CD4-positive, alpha-beta T cell treated with Interleukin-4 for 1 hour (primary cell): ENCODE data around the gene PIGL.

Source experiments
- DNase-seq, 2 donors: peaks; one replicate each; pipeline ENCODE4 v3.0.0-alpha.2; 2020 to 2022

PIGL gene

DNA sequence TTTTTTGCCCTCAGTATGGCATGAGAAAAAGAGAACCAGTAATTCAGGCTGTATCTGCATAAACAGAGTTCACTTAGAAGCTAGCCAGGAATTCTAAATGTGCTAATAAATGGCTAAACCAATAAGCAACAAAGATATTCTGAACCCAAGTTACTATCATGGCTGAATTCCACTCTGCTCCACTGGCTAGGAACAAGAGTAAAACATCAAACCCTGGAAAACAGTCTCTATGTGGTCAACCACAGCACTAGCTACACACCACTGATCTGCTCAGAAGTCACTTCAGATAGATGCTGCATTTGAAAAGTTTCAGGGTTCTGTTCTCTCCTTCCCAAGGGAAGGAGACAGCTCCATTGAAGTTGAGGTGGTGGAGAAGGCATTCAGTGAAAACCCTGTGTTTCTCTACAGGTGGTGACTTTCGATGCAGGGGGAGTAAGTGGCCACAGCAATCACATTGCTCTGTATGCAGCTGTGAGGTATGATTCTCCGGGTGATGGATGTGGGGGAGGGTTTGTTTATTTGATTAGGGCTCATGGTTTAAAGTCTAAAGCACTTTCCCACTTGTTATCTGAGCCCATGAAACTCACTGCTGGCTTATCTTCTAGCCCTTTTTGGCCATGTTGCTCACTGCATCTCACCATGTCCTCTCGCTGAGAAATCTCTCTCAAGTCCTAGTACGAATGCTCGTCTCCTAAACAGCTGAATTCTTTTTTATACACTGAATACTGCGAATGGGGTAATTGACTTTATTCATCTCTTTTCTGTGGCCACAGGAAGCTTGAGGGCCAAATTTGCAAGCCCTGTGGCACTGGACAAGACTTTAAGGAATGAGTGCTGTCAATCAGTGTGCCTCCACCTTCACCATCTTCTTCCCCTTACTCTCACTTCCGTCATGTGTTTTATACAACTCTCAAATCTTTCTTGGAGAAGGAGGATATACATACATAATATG is 96.4 kb downstream of the PIGL start:
- no peak for DNase-seq

DNA sequence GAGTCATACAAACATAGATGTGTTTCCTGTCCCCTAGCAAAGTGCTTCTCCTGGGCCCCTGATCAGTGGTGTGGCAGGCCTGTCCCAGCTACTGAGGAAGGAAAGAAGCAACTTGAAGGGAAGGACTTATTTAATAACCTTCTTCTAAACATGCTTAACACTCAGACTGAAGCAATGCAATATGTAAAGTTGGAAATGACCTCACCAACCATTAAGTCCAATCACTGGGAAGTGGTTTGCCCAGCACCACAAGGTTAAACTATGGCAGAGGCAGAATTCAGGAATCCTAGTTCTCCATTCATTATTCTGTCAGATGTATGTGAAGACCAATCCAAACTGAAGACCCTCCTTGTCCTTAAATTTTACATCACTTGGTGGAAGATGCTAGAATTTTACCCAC is 97.2 kb downstream of the PIGL start:
- no peak for DNase-seq

DNA sequence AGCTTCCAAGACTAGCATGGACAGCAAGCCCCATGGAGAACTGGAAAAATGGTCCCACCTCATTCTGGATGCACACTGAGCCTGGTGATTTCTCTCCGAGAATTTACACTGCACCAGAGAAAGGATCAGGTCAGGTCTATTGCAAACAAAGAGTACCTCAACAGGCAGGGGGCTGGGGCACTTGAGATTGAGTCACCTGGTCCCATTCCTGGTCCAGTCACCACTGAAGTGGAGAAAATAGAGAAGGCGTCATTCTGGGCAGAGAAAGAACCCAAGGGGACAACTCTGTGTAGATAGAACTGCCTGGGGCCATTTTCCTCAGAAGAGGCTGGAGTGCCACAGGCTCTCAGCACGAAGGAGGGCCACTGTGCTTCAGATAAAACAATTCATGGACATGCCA is 97.8 kb downstream of the PIGL start:
- DNase-seq = no peak

DNA sequence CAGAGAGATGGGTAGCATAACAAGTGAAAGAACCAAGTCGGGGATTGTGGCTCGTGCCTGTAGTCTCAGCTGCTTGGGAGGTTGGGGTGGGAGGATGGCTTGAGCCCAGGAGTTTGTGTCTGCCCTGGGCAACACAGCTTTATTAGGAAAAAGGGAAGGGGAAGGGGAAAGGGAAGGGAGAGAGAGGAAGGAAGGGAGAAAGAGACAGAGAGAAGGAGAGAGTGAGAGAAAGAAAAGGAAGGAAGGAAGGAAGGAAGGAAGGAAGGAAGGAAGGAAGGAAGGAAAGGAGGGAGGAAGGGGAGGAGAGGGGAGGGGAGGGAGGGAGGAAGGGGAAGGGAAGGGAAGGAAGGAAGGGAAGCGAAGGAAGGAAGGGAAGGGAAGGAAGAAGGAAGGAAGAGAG is 103.0 kb downstream of the PIGL start:
- DNase-seq = no peak

DNA sequence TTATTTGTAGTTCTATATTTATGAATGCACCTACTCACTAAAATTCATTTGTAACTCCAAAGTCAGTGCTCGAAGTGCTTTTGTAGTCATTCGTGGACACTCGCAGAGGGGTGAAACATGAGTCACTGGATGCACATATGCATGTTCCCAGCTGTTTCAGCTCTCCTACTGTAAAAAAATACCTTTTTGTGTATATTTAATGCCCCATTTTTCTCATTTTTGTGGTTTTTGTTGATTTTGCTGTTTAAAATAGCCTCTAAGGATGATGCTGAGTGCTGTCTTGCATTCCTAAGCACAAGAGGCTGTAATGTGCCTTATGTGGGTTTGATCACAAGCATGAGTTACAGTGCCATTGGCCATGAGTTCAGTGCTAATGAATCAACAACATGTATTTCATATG is 105.6 kb downstream of the PIGL start:
- DNase-seq = no peak

DNA sequence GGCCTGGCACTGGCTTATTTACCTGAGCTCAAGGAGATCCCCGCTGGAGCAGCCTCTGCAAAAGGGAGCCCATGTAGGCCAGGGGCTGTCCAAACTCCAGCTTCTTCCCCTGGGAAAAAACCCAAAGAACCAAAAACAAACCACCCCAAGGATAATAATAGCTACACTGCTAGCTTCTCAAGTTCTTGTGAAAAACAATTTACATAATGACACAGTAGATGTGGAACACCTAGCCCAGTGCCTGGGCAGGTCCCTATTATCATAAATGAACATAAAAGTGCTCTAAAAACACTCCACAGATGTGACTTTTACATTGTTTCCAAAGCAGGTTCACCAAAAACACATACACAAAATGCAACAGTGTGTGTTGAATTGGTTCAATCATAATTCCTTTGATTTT is 109.0 kb downstream of the PIGL start:
- no peak for DNase-seq

DNA sequence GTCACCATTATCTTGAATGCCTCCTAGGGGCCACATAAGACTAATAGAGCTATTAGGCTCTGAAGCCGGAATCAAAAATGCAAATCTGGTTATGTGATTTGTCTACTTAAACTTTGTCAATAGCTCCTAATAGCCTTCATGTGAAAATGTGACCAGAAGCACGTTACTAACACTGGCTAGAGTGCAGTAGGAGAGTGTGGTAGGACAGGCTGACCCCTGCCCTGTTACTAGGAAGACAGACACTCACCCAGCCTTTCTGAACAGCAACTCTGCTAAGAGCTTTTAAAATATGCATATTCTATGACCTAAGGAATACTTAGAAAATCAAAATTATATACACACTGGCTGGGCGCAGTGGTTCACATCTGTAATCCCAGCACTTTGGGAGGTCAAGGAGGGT is 110.0 kb downstream of the PIGL start:
- DNase-seq = no peak

DNA sequence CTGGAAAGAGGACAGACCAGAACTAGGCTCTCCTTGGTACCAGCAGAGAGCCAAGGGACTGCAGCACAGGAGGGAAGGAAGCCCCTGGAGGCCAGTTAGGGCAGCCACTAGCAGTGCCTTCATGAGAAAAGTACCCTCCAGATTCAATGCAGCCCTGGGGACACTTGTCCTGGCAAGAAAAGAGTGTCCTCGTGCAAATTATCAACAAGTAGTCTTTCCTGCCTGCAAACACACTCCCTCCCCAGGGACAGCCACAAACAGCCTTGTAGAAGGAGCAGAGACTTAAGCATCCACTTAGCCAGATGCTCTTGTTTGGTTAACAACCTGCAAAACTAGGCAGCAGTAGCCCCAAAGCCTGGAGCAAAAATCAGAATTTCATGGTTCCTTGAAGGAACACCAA is 112.0 kb downstream of the PIGL start:
- DNase-seq = no peak

DNA sequence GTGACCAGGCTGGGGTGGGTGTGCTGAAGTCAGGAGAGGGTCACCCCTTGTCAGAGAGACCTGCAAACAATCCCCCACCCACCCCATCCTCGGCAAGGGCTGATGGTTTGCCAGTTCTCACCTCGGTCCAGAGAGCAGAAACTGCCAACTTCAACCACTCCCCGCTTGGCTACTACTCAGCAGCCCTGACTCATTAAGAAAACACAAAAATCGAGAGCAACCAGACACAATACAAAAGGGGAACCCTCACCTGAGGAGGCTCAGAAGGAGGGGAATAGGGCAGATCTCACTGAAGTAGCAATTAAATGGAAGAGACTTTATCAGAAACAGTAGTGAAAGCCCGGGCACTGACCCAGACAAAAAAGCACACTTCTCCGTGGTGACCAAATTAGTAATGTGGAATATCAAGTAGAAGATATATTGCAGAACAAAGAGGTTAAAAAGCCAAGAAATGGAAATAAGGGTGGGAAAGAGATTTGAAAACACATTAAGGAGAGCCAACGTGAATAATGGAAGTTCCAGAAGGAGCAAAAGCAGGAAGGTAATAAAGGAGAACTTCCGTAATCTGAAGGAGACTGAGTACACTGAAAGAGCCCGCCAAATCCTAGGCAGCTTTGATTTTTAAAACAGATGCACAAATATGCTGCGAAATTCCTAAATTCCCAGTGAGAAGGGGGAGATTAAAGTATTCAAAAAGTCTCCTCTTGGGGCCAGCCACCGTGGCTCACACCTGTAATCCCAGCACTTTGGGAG is 112.7 kb downstream of the PIGL start:
- DNase-seq = no peak

DNA sequence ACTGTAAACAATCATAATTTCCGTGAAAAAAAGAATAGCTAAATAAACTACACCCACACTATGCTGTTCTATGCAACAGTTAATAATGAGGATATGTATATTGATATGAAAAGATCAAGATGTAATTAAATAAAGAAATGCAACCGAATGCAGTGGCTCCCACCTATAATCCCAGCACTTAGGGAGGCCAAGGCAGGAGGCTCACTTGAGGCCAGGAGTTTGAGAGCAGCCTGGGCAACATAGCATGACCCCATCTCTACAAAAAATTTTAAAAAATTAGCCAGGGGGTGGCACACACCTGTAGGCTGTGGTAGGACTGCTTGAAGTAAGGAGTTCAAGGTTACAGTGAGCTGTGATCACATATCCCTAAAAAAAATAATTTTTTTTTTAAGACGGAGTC is 121.4 kb downstream of the PIGL start:
- DNase-seq = no peak

DNA sequence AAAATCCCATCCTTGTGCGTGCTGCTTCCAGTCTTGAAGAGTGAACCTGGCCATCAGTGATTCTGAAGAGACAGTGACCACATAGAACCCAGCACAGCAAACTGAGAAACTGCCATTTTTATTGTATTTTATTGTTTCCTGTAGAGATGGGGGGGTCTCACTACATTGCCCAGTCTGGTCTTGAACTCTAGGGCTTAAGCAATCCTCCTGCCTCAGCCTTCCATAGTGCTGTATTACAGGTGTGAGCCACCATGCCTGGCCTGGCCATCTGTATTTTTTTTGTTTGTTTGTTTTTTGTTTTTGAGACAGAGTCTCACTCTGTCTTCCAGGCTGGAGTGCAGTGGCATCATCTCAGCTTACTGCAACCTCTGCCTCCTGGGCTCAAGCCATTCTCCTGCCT is 122.4 kb downstream of the PIGL start:
- DNase-seq = no peak

DNA sequence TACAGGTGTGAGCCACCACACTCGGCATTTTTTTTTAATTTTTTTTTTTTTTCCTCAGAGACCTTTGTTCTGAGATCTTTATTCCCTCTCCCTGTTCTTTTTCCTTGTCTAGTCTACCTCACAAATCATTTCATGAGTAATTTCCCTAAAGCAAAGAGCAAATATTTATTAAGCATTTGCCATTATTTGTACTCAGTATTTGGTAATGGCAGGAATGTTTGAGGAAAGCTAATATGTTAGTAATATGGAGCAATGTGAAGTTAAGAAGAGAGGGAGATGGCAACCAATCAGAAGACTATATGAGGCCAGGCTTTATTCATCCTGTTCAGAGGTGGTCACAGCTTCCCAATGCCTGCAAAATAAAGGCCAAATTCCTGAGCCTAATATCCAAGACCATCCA is 122.9 kb downstream of the PIGL start:
- DNase-seq = no peak

DNA sequence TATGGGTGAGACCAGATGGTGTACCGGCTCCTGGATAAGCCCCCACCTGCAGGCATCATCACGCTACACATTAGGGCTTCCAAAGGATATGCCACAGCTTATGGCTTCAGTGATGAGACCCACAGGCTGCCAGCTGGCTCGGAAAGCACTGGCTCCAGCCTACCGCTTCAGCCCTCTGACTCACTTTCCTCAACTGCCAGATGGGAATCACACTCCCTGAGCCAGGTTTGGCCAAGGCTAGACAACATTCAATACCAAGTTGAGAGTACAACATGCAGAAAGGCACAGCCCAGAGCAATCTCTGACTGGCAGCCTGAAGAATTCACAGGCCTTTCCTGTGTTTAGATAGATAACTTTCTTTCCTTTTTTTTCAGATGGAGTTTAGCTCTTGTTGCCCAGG is 126.0 kb downstream of the PIGL start:
- DNase-seq = no peak

DNA sequence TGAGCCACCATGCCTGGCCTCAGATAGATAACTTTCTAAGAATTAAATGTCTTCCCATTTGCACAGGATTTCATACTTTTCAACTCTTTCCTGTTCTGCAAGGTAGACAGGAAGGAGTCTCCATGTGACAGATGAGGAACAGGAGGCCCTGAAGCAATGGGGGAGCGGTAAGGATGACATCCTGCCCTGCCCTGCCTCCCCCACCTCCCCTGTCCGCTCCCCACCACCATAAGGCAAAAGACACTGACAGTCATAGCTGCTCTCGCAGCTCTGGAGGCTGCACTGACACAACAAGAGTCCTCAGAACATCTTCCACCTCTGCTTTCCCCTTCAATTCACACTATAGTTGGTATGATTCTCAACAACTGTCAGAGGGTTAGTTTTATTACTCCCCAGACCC is 126.6 kb downstream of the PIGL start:
- DNase-seq = no peak

DNA sequence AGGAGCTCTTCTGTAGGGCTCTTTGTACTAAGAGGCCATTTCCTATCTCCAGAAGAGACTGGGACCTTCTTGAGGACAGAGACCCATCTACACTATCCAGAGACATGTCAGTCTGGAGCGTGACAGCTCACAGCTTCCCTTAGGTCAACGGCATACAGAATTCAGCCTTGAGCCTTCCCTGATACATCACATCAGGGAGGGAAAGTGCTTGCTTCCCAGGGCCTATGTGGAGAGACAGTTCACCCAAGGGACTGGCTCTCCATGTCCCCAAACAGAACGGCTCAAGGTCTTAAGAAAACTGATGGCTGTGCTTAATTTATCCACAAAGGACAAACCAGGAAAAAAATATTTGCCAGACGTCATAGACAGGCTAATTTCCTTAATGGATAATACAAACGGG is 128.6 kb downstream of the PIGL start:
- DNase-seq = no peak

DNA sequence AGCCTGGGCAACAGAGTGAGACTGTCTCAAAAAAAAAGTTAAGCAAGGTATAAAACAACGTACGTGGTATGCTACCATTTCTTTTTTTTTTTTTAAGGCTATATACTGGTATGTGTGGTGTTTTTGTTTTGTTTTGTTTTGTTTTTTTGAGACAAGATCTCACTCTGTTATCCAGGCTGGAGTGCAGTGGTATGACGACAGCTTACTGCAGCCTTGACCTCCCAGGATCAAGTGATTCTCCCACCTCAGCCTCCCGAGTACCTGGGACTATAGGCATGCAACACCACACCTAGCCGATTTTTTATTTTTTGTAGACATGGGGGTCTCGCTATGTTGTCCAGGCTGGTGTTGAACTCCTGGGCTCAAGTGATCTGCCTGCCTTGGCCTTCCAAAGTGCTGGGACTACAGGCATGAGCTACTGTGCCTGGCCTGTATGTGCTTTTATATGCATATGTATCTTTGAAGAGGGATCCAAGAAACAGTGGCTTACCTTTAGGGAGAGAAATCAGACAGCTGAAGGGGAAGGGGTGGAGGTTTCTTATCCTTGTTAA is 129.8 kb downstream of the PIGL start:
- no peak for DNase-seq

DNA sequence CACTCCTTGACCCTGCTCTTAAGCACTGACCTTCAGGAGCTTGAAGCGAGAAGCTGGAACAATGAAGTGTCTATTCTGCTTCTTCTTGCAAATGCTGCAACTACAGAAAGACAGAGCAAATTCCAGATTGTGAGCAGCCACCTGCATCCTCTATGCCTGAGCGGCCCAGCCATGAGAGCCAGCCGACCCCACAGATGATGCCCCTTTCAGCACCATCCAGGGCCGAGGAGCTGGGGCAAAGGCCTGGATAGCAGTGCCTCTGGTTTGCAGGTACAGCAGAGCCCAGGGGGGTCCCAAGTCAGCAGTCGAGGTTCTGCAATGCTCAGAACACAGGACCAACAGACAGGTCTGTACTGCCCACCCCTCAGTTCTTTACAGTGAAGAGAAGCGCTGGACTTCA is 131.6 kb downstream of the PIGL start:
- no peak for DNase-seq

DNA sequence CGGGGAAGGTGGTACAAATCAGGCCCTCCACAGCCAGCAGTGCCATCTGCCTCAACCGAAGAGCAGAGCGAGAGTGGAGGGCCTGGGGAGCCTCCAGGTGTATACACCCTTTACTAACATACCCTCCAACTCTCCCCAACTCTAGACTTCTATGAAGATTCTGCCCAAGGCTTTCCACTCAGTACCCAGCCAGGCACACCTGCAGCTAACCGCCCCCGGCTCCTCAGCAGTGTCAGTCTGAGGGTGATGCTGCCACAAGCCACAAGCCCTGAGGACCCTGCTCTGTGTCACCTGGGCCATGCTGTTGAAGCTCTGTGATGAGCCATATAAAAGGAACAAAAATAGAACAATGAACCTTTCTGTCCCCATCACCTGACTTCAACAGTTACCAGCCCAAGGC is 132.4 kb downstream of the PIGL start:
- no peak for DNase-seq

DNA sequence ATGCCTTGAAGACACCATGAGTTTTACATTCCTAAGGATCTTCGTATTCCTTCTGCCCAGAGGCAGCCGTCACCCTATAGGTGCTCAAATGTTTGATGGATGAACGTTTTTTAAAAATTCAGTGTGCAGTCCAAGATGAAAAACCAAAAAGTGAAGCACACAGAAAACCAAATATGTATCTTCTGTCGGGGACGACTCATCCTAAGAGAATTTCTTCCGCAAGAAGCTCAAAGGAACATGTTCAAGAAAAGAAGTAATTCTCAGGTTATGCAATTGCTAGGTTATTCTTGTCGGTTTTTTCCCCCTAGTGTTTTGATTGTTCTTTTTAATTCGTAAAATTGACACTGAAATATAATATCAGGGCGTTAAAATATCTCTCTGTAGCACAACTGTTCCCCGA is 134.8 kb downstream of the PIGL start:
- DNase-seq = no peak

DNA sequence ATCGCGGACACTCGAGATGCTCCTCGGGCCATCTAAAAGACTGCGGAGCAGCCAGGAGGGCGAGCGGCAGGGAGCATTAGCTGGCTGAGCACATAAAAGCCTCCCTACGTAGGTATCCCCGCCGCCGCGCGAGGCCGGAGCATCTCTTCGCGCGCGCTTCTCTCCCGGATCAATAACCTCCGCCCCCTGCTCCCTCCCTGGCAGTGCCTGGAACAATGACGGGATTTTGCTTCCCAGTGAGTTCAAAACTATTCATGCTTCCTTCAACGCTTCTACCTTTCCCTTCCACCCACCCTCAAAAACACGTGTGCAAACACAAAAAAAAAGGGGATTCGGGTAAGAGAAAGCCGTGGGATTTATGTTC is 135.3 kb downstream of the PIGL start:
- no peak for DNase-seq

DNA sequence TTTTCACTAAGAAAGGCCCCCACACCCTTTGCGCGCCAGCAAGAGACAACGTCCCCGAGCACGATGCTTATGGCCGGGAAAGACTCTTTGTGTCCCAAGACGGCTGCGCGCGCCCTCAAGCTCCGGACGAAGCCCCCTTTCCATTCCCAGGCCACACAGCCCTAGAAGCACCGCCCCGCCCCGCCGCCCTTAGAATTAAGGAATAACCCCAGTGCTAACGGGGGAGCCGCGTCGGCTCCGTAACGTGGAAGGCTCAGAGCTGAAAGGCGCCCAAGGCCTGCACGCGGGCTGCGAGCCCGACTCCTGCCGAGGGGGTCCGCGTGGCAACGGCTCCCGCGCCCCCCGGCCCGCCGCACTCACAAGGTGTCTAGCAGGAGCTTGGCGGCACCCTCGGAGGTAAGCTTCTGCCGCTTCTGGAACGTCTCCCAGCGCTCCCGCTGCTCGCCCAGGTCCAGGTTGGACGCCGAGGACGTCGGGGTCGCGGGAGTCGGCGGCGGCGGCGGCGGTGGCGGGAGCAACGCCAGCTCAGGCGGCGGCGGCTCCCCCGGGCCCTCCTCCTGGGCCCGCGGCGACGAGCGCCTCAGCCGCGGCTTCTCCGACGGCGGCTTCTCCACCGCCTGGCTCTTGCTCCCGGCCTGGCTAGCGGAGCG is 135.8 kb downstream of the PIGL start:
- DNase-seq = peak in 1 of 2 donors; percentile 12

DNA sequence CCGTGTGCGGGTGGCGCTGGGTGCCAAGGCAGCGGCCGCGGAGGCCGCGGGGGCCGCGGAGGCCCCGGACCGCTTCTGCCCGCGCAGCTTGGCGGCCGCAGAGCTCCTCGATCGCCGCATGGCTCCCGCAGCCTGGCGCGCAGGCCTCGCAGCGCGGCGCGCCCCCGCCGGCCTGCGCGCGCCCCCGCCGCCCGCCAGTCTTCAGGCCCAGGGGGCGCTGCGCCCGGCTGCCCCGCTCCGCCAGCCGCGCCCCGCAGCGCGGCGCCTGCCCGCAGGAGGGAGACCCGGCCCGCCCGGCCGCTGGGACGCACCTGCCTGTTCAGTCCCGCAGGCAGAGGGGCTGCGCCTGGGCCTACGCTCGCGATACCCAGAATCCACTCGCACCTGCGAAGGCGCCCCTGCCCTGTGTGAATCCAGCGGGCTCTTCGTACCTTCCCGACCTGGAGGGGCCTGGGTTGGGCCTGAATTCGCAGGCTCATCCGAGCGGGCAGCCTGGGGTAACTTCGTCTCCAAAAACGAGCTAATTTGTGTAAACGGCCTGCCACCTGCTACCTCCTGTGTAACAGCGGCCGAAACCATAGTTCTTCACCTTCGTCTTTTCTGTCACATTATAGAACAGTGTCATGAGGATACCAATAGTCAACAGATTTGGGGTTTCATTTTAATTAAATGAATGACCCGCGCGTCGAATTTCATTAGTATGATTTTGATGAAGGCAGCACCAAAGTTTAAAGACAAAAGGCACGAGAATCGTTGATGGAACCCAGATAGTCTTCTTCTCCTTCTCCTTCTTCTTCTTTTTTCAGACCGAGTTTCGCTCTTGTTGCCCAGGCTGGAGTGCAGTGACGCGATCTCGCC is 136.5 kb downstream of the PIGL start, which contains the start of gene CENPV:
Gene CENPV (minus strand): TSS at position 153 of the 858 bp plus-strand sequence. CDS start 33 bp downstream, at position 120.
- DNase-seq = peak; percentile 69 to 71
